HG03139 (cell line): ENCODE results near the gene SAMM50.

Experiments
- ATAC-seq: cut with Tn5 transposase; IDR thresholded peaks from one replicate; pipeline ENCODE4 v1.9.1; 2021; ENCODE audit not compliant: unreplicated experiment

SAMM50 gene

GRCh38 chr22:43976861-43977795 is 21.9 kb downstream of the SAMM50 start:
- ATAC-seq = no peak

GRCh38 chr22:43978558-43978957 is 23.3 kb downstream of the SAMM50 start:
- ATAC-seq = no peak

- ATAC-seq = no peak
Measured at GRCh38 chr22:43980579-43980978, 25.3 kb downstream of the SAMM50 start.

GRCh38 chr22:43980996-43981395 is 25.8 kb downstream of the SAMM50 start:
- ATAC-seq = no peak

GRCh38 chr22:43983808-43984207 is 28.6 kb downstream of the SAMM50 start:
- ATAC-seq = no peak

- ATAC-seq = no peak
Measured at GRCh38 chr22:43985532-43985931, 30.3 kb downstream of the SAMM50 start.

GRCh38 chr22:43988116-43988820 is 33.0 kb downstream of the SAMM50 start:
- no peak for ATAC-seq

GRCh38 chr22:43988960-43989359 is 33.7 kb downstream of the SAMM50 start:
- no peak for ATAC-seq

GRCh38 chr22:43990044-43990443 is 34.8 kb downstream of the SAMM50 start:
- ATAC-seq = no peak

GRCh38 chr22:43991316-43992020 is 36.2 kb downstream of the SAMM50 start:
- ATAC-seq = no peak

GRCh38 chr22:43992331-43992821 is 37.1 kb downstream of the SAMM50 start:
- ATAC-seq = no peak

GRCh38 chr22:43993072-43993760 is 38.0 kb downstream of the SAMM50 start:
- ATAC-seq = no peak

GRCh38 chr22:43994006-43994405 is 38.8 kb downstream of the SAMM50 start:
- ATAC-seq = no peak

- ATAC-seq = no peak
Measured at GRCh38 chr22:43994416-43994815, 39.2 kb downstream of the SAMM50 start.

GRCh38 chr22:43995057-43995685 is 39.9 kb downstream of the SAMM50 start:
- ATAC-seq = no peak

- no peak for ATAC-seq
Measured at GRCh38 chr22:43995798-43996169, 40.5 kb downstream of the SAMM50 start.

- no peak for ATAC-seq
Measured at GRCh38 chr22:43996170-43996980, 41.1 kb downstream of the SAMM50 start.

- no peak for ATAC-seq
Measured at GRCh38 chr22:43996981-43997265, 41.7 kb downstream of the SAMM50 start.

- ATAC-seq = no peak
Measured at GRCh38 chr22:43998679-43999264, 43.5 kb downstream of the SAMM50 start.
